ENCODE data around the gene LIN7C.

Gene LIN7C

DNA sequence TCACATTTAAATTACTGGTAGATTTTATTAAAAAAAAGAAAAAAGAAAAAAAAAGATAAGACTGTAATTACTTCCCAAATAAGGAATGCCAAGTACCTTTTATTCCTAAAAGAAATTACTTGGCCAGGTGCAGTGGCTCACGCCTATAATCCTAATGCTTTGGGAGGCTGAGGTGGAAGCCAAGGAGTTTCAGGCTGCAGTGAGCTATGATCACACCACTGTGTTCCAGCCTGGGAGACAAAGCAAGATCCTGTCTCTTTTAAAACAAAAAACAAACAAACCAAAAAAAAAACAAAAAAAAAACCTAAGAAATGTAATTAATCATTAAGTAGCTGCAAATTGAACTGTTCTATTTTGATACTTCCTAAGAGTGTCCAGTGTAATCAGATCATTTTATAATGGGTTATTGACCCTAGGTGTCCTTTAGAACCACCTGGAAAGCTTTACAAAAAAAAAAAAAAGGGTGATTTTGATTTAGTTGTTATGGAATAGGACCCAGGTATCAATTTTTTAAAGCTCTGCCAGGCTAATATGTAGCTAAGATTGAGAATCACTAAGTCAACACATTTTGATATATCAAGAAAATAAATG lies 10.8 kb downstream of the LIN7C start:
- TF ChIP-seq, protein P1, sequence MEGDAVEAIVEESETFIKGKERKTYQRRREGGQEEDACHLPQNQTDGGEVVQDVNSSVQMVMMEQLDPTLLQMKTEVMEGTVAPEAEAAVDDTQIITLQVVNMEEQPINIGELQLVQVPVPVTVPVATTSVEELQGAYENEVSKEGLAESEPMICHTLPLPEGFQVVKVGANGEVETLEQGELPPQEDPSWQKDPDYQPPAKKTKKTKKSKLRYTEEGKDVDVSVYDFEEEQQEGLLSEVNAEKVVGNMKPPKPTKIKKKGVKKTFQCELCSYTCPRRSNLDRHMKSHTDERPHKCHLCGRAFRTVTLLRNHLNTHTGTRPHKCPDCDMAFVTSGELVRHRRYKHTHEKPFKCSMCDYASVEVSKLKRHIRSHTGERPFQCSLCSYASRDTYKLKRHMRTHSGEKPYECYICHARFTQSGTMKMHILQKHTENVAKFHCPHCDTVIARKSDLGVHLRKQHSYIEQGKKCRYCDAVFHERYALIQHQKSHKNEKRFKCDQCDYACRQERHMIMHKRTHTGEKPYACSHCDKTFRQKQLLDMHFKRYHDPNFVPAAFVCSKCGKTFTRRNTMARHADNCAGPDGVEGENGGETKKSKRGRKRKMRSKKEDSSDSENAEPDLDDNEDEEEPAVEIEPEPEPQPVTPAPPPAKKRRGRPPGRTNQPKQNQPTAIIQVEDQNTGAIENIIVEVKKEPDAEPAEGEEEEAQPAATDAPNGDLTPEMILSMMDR (IDR thresholded peaks at IDR 0.05): no peak

DNA sequence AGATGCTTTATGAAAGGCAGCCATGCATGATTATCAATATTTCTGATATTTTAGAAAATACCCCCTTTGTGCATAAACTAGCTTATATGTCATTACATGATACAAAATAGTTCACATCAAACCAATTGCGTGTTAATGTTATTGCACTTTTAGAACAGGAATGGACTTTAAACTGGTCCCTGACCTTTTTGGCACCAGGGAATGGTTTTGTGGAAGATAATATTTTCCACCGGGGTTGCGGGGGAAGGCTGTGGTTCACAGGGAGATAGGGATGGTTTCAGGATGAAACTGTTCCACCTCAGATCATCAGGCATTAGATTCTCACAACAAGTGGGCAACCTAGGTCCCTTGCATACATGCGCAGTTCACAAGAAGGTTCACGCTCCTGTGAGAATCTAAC lies 17.5 kb downstream of the LIN7C start:
- TF ChIP-seq, protein P1 (IDR thresholded peaks at IDR 0.05): no peak

DNA sequence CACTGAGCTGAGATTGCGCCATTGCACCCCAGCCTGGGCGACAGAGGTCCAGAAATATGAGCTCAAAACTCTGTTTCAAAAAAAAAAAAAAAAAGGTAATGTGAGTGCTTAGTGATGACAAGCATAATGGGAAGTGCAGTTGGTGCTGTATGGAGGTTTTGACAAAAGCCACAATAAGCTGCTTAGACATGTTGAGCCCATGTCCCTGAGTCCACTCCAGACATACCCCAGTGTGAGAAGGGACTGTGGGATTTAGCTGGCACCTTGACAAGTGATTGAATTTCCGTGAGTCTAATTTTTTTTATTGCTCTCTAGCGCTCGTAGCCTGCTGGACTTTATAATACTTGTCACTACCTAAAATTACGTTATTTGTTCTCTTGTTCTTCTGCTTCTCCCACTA lies 18.9 kb downstream of the LIN7C start:
- TF ChIP-seq, protein P1 (IDR thresholded peaks at IDR 0.05): no peak

DNA sequence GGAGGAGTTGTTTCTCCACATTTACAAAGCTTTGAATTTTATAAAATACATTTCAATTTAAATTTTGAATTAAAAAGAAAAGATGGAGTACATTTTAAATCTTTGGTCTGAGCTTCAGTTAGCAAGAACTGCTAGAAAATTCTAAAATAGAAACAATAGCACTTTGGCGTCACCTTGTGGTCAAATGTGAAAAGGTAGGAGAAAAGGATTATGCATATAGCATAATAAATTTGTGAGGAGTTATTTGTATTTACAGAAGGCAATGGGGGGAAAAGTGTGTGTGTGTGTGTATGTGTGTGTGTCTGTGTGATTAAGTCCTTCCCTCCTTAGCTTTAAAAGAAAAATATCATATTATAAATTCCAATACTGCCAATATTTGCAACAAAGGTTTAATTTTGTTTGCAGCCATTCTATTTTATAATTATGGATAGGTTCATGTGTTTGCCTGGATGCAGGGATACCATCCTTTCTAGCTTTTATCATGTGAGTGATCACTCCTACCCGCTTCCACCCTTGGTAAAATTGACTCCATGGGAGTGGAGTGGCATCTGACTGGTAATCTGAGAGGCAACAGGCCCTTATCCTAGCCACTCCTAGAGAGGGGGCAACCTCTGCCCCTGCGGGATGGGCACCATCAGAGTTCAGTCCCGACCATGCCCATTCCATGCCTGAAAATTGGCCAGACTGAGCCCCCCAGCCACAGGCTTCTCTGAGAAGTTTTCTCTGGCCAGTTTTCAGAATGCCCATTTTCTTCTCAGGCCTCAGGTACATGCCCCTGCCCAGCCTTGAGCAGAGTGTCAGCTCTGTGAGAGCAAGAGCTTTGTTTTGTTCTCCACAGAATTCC lies 20.4 kb downstream of the LIN7C start:
- TF ChIP-seq, protein P1 (IDR thresholded peaks at IDR 0.05): peak; percentile 92

DNA sequence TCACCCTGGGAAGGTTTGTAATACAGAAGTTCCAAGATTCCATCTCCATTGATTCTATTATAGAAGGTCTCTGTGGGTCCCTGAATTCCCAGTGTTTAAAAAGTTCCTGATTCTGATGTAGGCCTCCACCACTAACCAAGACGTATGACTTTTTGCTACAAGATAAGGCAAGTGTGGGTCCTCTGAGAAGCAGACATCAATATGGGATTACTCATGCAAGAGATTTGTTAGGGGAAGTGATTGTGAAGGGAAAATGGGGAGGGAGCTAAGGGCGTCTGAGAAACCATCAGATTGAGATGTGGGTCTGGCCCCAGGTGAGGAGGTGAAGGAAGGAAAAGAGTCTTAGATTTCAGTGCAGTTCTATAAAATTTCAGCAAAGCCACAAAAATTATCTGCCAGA lies 23.8 kb downstream of the LIN7C start:
- TF ChIP-seq, protein P1 (IDR thresholded peaks at IDR 0.05): no peak

DNA sequence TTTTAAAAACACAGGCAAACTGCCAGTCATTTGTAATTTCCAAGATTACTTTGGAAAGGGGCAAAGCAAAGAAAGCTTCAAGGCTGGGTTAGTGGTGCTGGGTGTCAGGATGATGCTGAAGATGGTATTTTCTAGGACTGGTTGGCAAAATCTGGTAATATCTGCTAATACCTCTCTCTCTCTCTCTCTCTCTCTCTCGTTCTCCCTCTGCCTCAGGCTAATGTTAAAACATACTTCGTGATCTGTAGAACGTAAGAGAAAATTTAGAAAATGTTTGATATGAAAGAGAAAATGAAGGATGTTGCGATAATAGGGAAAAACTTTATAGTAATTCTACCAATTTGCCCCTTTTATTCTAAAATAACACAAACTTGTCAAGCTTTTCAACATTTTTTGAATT lies 24.6 kb downstream of the LIN7C start:
- TF ChIP-seq, protein P1 (IDR thresholded peaks at IDR 0.05): no peak

DNA sequence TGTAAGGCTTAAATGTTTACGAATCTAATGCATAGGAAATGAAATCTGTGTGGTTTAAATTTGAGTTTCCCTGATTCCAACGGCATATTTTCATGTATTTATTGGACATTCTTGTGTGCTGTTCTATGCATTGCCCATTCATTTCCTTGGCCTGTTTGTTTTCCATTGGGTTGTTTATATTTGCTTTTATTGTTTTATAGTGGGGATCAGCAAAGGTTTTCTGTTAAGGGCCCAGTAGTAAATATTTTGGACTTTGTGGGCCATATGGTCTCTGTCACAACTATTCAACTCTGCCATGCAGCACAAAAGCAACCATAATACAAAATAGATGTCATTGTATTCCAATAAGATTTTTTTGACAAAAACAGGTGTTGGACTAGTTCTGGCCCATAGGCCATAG lies 28.7 kb downstream of the LIN7C start:
- TF ChIP-seq, protein P1 (IDR thresholded peaks at IDR 0.05): no peak

Measured in LNCAP (cell line).